Activated naive CD8-positive, alpha-beta T cell treated with anti-CD3 and anti-CD28 coated beads, Interleukin-2, amount 50 U/mL, for 24 hours (primary cell): ENCODE results near the gene CNGA4.
"Not testable (repeated sequence)": the region's sequence is repeated elsewhere in the genome, so short reads cannot be mapped to it uniquely, and the experiment has no call there.

Source experiments
- ATAC-seq: fragments of 150-1000 bp; cut with Tn5 transposase; one replicate; pipeline ENCODE4 v1.10.0; 2021
- DNase-seq: peaks from one replicate; pipeline ENCODE4 v3.0.0; 2021
- H3K27ac Mint-ChIP-seq: one replicate; pipeline ENCODE4 v1.8.0; 2021; ENCODE audit warnings: mild to moderate bottlenecking, mixed read lengths
- H3K27me3 Mint-ChIP-seq: one replicate; pipeline ENCODE4 v1.8.0; 2021; ENCODE audit warnings: mixed read lengths
- H3K36me3 Mint-ChIP-seq: one replicate; pipeline ENCODE4 v1.8.0; 2021; ENCODE audit warnings: low read depth, mixed read lengths
- H3K4me1 Mint-ChIP-seq: one replicate; pipeline ENCODE4 v1.8.0; 2021; ENCODE audit warnings: mixed read lengths
- H3K4me3 Mint-ChIP-seq: one replicate; pipeline ENCODE4 v1.8.0; 2021; ENCODE audit warnings: mild to moderate bottlenecking, moderate library complexity, mixed read lengths
- H3K9me3 Mint-ChIP-seq: one replicate; pipeline ENCODE4 v1.8.0; 2021; ENCODE audit warnings: mixed read lengths

Gene CNGA4

DNA sequence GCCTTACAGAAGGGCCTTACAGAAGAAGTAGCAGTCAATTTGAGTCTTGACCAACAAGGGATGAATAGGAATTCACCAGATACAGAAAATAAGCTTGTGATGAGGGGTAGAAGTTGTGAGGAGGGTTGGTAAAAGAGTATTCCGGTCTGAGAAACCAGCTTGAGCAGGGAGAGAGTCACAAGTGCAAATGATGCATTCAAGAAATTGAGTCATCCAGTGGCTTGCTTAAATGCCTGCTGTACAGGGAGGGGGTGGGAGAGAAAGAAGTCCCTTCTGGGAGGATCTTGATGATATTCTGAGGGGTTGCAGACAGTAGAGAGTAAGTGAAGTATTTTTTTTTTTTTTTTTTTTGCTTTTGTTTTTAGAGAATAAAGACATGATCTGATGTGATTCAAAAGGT lies 29.9 kb downstream of the CNGA4 start:
- Mint-ChIP-seq H3K4me1 (no peaks in the 10 kb centered on the region), H3K9me3 (no peaks in the 10 kb centered on the region), H3K4me3 (no peak overlapping the region), H3K27me3 (peaks cover 24% of the 10 kb centered on the region), H3K27ac (no peak overlapping the region), H3K36me3 (no peaks in the 10 kb centered on the region)
- no peak for DNase-seq
- ATAC-seq: no peak

DNA sequence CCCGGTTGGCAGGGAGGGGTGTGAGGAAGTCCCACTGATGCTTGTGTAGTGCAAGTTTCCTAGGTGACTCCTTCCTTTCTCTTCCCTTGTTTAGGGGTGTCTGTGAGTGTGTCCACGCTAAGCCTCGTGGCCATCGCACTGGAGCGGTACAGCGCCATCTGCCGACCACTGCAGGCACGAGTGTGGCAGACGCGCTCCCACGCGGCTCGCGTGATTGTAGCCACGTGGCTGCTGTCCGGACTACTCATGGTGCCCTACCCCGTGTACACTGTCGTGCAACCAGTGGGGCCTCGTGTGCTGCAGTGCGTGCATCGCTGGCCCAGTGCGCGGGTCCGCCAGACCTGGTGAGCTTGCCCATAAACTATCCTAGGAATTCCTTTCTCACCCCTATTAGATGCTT lies 31.1 kb downstream of the CNGA4 start:
- Mint-ChIP-seq H3K27me3 (peaks cover 19% of the 10 kb centered on the region), H3K4me3 (no peak overlapping the region), H3K9me3 (no peaks in the 10 kb centered on the region), H3K27ac (no peak overlapping the region), H3K4me1 (no peaks in the 10 kb centered on the region), H3K36me3 (no peaks in the 10 kb centered on the region)
- DNase-seq (no peak), ATAC-seq (no peak)

DNA sequence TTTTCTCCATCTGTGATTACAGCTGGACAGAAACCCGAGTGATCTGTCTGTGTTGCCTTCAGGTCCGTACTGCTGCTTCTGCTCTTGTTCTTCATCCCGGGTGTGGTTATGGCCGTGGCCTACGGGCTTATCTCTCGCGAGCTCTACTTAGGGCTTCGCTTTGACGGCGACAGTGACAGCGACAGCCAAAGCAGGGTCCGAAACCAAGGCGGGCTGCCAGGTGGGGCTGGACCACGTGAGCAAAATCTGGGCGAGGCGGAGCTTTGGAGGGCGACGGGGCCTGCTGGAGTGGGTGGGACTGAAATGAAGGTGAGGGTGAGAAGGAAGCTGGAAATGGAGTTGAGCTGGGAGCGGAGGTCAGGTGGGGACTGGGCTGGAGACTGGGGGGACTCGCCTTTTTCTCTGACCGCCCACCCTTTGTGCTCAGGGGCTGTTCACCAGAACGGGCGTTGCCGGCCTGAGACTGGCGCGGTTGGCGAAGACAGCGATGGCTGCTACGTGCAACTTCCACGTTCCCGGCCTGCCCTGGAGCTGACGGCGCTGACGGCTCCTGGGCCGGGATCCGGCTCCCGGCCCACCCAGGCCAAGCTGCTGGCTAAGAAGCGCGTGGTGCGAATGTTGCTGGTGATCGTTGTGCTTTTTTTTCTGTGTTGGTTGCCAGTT lies 31.8 kb downstream of the CNGA4 start:
- Mint-ChIP-seq H3K4me3 (no peak overlapping the region), H3K27ac (no peak overlapping the region), H3K9me3 (no peaks in the 10 kb centered on the region), H3K36me3 (no peaks in the 10 kb centered on the region), H3K27me3 (peaks cover 20% of the 10 kb centered on the region), H3K4me1 (no peaks in the 10 kb centered on the region)
- ATAC-seq (no peak), DNase-seq (no peak)

DNA sequence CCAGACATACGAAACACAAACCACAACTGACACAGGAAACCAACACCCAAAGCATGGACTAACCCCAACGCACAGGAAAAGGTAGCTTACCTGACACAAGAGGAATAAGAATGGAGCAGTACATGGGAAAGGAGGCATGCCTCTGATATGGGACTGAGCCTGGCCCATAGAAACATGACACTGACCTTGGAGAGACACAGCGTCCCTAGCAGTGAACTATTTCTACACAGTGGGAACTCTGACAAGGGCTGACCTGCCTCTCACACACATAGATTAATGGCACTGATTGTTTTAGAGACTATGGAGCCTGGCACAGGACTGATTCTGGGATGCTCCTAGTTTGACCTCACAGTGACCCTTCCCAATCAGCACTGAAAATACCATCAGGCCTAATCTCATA lies 32.7 kb downstream of the CNGA4 start:
- peaks cover 17% of the 10 kb centered on the region for H3K27me3 Mint-ChIP-seq
- no peaks in the 10 kb centered on the region for H3K36me3 Mint-ChIP-seq
- H3K4me3 Mint-ChIP-seq: no peak overlapping the region
- H3K9me3 Mint-ChIP-seq: no peaks in the 10 kb centered on the region
- no peak overlapping the region for H3K27ac Mint-ChIP-seq
- ATAC-seq: no peak
- DNase-seq: no peak
- H3K4me1 Mint-ChIP-seq: no peaks in the 10 kb centered on the region

DNA sequence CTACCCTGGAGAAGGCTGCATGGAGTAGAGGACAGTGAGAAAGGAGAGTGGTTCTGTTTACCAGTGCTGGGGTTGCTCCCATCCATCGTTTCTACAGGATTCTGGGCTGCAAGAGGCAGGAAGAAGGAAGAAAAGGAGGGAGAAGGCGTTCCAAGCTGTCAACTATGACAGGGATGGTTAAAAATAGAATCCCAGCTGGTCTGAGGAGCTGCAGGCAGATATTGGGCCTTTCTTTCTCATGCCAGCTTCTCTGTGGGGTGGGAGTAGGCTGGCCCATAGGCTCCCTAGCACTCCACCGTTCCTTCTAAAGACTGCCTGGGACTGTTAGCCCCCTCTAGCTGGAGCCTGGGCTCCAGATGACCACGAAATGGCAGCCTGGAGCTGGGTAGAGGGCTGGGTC lies 34.3 kb downstream of the CNGA4 start:
- H3K4me1 Mint-ChIP-seq: no peaks in the 10 kb centered on the region
- no peaks in the 10 kb centered on the region for H3K9me3 Mint-ChIP-seq
- no peak for DNase-seq
- H3K4me3 Mint-ChIP-seq: no peak overlapping the region
- H3K36me3 Mint-ChIP-seq: no peaks in the 10 kb centered on the region
- peaks cover 26% of the 10 kb centered on the region for H3K27me3 Mint-ChIP-seq
- ATAC-seq: no peak
- H3K27ac Mint-ChIP-seq: no peak overlapping the region

DNA sequence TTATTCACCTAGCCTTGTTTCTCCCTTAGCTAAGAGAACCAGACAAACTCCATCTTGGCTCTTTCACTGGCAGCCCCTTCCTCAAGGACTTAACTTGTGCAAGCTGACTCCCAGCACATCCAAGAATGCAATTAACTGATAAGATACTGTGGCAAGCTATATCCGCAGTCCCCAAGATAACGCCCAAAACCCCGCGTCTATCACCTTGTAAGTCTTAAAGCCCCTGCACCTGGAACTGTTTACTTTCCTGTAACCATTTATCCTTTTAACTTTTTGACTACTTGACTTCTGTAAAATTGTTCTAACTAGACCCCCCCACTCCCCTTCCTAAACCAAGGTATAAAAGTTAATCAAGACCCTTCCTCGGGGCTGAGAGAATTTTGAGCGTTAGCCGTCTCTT lies 41.9 kb downstream of the CNGA4 start:
- H3K27ac Mint-ChIP-seq, H3K4me3 Mint-ChIP-seq, H3K4me1 Mint-ChIP-seq, H3K9me3 Mint-ChIP-seq, ATAC-seq, H3K36me3 Mint-ChIP-seq, DNase-seq: not testable (repeated sequence)
- peaks cover 43% of the 10 kb centered on the region for H3K27me3 Mint-ChIP-seq

DNA sequence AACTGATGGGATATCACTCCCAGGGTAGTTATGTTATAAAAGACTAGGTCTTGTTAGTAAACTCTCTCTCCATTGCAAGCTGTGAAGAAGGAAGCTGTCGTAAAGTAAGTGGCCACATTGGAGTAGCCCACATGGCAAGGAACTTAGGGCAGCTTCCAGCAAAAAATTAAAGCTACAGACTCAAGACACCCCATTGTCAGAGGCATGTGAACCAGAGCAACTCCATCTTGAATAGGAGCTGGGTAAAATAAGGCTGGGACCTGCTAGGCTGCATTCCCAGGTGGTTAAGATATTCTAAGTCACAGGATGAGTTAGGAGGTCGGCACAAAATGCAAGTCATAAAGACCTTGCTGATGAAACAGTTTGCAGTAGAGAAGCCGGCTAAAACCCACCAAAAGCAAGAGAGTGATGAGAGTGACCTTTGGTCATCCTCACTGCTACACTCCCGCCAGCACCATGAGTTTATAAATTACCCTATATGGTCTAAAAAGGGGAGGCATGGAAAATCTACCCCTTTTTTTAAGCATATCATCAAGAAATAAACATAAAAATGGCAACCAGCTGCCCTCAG lies 44.6 kb downstream of the CNGA4 start:
- Mint-ChIP-seq H3K27me3 (peaks cover 36% of the 10 kb centered on the region), H3K27ac (no peak overlapping the region), H3K9me3 (no peaks in the 10 kb centered on the region), H3K36me3 (no peaks in the 10 kb centered on the region), H3K4me1 (no peaks in the 10 kb centered on the region), H3K4me3 (no peak overlapping the region)
- DNase-seq: no peak
- ATAC-seq: no peak

DNA sequence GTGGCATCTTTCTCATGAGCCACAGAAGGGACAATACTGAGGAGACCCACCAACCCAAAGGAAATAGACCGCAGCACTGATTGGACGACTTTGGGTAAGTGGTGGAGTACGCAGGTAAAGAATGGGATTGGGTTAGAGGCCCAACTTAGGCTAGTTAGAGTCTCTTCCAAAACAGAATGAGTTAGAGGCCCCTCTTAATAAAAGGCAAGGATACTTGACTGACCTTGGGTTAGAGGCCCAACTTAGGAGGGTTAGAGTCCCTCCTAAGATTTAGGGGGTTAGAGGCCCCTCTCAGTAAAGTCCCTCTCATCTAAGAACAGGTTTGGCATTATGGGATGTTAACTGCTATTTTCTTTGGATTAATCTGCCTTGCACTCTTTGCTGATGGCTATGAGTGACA lies 45.4 kb downstream of the CNGA4 start:
- ATAC-seq (no peak), DNase-seq (no peak)
- H3K4me3 Mint-ChIP-seq: no peak overlapping the region
- no peaks in the 10 kb centered on the region for H3K9me3 Mint-ChIP-seq
- peaks cover 35% of the 10 kb centered on the region for H3K27me3 Mint-ChIP-seq
- no peaks in the 10 kb centered on the region for H3K36me3 Mint-ChIP-seq
- no peak overlapping the region for H3K27ac Mint-ChIP-seq
- H3K4me1 Mint-ChIP-seq: no peaks in the 10 kb centered on the region

DNA sequence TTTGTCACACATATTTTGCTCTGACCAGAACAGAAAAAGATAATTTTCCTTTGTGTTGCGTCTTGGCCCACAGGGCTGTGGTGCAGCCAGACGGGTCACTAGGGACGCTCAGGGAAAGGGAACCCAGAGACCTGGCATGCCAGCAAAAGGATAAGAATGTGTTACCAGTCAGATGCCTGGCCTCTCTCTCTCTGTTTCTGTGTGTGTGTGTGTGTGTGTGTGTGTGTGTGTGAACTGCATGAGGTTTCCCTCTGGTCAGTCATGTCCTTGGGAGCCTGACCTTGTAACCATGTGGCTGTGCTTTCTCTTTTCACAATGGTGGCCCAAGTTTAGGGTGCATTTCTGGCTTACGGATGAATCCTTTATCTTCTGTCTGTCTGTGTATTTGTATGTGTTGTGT lies 46.1 kb downstream of the CNGA4 start:
- H3K9me3 Mint-ChIP-seq: no peaks in the 10 kb centered on the region
- H3K4me3 Mint-ChIP-seq: no peak overlapping the region
- H3K27me3 Mint-ChIP-seq: peaks cover 39% of the 10 kb centered on the region
- H3K27ac Mint-ChIP-seq: no peak overlapping the region
- ATAC-seq (no peak), DNase-seq (no peak)
- no peaks in the 10 kb centered on the region for H3K4me1 Mint-ChIP-seq
- no peaks in the 10 kb centered on the region for H3K36me3 Mint-ChIP-seq
